DMS53 treated with DMSO at 0.1 percent for 48 hours (cell line): ENCODE data around the gene FBXW7.

Source experiments
- DNase-seq: peaks from one replicate; lab custom pipeline; 2025; ENCODE audit not compliant: unreplicated experiment; lab: John Stamatoyannopoulos, UW

Gene FBXW7

GRCh38 chr4:152478461-152479237 is 57.2 kb downstream of the FBXW7 start:
- DNase-seq: no peak

- no peak for DNase-seq
Observed at GRCh38 chr4:152476796-152477195, 59.1 kb downstream of the FBXW7 start.

- DNase-seq: no peak
Observed at GRCh38 chr4:152471251-152471792, 64.6 kb downstream of the FBXW7 start.

- DNase-seq: no peak
Observed at GRCh38 chr4:152468408-152468807, 67.5 kb downstream of the FBXW7 start.

- no peak for DNase-seq
Observed at GRCh38 chr4:152467101-152467500, 68.8 kb downstream of the FBXW7 start.

GRCh38 chr4:152464030-152464823 is 71.7 kb downstream of the FBXW7 start:
- DNase-seq: no peak

- DNase-seq: no peak
Observed at GRCh38 chr4:152463562-152463961, 72.3 kb downstream of the FBXW7 start.

- DNase-seq: no peak
Observed at GRCh38 chr4:152462695-152463094, 73.2 kb downstream of the FBXW7 start.

GRCh38 chr4:152462047-152462446 is 73.8 kb downstream of the FBXW7 start:
- no peak for DNase-seq

GRCh38 chr4:152460488-152460887 is 75.4 kb downstream of the FBXW7 start:
- DNase-seq: peak; percentile 33

- no peak for DNase-seq
Observed at GRCh38 chr4:152459326-152459725, 76.6 kb downstream of the FBXW7 start.

GRCh38 chr4:152458801-152459302 is 77.0 kb downstream of the FBXW7 start:
- no peak for DNase-seq

- DNase-seq: no peak
Observed at GRCh38 chr4:152456609-152457008, 79.3 kb downstream of the FBXW7 start.

GRCh38 chr4:152455311-152455710 is 80.6 kb downstream of the FBXW7 start:
- DNase-seq: no peak

GRCh38 chr4:152454398-152455011 is 81.4 kb downstream of the FBXW7 start:
- peak; percentile 60 for DNase-seq

GRCh38 chr4:152451496-152451895 is 84.4 kb downstream of the FBXW7 start:
- DNase-seq: peak; percentile 15

- no peak for DNase-seq
Observed at GRCh38 chr4:152448854-152449253, 87.0 kb downstream of the FBXW7 start.

- DNase-seq: no peak
Observed at GRCh38 chr4:152448038-152448707, 87.7 kb downstream of the FBXW7 start.

GRCh38 chr4:152443859-152444258 is 92.0 kb downstream of the FBXW7 start:
- no peak for DNase-seq

GRCh38 chr4:152437561-152437960 is 98.3 kb downstream of the FBXW7 start:
- no peak for DNase-seq

GRCh38 chr4:152436384-152436783 is 99.5 kb downstream of the FBXW7 start:
- DNase-seq: no peak
